Liver (tissue), 2 donors: ENCODE data around the gene SUPT6H.

ENCODE experiments used
- FOXA1 ChIP-seq: IDR thresholded peaks from 2 replicates; pipeline ENCODE4 v1.6.1; 2016; ENCODE audit warnings: antibody characterized with exemption
- YY1 ChIP-seq: IDR thresholded peaks from 2 replicates; pipeline ENCODE4 v1.6.1; 2016; ENCODE audit warnings: antibody characterized with exemption, mild to moderate bottlenecking
- TF ChIP-seq, protein P1 (sequence below): fragments of 150-350 bp; IDR thresholded peaks from 2 replicates; pipeline ENCODE4 v1.5.1; 2017; ENCODE audit warnings: improper control_type of control experiment, low read depth, low read length; ENCODE audit not compliant: missing input control
- TF ChIP-seq, protein P2 (sequence below): IDR thresholded peaks from 2 replicates; pipeline ENCODE4 v1.6.1; 2016; ENCODE audit warnings: antibody characterized with exemption
- donor health status: healthy.

DNA sequence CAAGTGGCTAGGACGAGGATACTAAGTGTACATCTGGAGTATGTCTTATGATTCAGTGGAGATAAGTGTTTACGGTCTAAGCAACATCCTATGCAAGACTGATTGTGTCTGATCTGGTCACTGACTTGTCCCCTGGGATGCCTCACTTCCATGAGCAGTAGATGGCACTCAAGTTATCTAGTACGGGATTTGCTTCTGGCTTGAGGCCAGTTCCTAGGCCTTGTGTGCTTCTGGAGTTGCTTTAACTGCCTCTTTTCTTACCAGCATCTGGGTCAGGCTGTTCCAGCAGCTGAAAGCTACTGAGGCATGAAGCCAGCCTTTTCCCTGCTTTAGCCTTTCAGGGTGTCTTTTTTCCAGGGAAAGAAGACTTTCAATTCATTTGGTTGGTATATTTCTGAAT lies 23.0 kb downstream of the SUPT6H start:
- TF ChIP-seq, protein P1, sequence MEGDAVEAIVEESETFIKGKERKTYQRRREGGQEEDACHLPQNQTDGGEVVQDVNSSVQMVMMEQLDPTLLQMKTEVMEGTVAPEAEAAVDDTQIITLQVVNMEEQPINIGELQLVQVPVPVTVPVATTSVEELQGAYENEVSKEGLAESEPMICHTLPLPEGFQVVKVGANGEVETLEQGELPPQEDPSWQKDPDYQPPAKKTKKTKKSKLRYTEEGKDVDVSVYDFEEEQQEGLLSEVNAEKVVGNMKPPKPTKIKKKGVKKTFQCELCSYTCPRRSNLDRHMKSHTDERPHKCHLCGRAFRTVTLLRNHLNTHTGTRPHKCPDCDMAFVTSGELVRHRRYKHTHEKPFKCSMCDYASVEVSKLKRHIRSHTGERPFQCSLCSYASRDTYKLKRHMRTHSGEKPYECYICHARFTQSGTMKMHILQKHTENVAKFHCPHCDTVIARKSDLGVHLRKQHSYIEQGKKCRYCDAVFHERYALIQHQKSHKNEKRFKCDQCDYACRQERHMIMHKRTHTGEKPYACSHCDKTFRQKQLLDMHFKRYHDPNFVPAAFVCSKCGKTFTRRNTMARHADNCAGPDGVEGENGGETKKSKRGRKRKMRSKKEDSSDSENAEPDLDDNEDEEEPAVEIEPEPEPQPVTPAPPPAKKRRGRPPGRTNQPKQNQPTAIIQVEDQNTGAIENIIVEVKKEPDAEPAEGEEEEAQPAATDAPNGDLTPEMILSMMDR: no peak
- TF ChIP-seq YY1 (no peak), FOXA1 (no peak)
- TF ChIP-seq, protein P2, sequence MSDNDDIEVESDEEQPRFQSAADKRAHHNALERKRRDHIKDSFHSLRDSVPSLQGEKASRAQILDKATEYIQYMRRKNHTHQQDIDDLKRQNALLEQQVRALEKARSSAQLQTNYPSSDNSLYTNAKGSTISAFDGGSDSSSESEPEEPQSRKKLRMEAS: no peak
